HepG2 (cell line): ENCODE results near the gene ADGRL3. TPM values are rescaled to one million over a fixed set of nuclear protein-coding genes. Genes with fewer than 3 reads are reported as not detected.

Source experiments
- ATAC-seq: fragments of 200-7000 bp; cut with Tn5 transposase; 3 replicates; pipeline ENCODE4 v1.9.1; 2020; ENCODE audit warnings: mild to moderate bottlenecking, moderate library complexity
- BruUV-seq: library from RNA; stranded (reverse); fragments of 400-500 nt; replicated peaks from 2 replicates; lab custom pipeline; 2021; lab: Mats Ljungman, UMichigan
- CTCF ChIA-PET: fragments of 300-600 bp; formaldehyde crosslinking; extraction: SDS; loops from one replicate; lab custom pipeline; 2021; ENCODE audit warnings: low total read pairs, inconsistent platforms, low intra/inter-chr PET ratio; lab: Yijun Ruan, JAX
- POLR2A ChIA-PET: fragments of 350-600 bp; sonication (Branson Sonifier 250); formaldehyde crosslinking; loops from one replicate; lab custom pipeline; 2020; ENCODE audit warnings: antibody characterized with exemption, inconsistent platforms; lab: Yijun Ruan, JAX
- DNase-seq: peaks from one replicate; pipeline ENCODE4 v3.0.0-alpha.2; 2015; ENCODE audit warnings: low spot score
- FAIRE-seq: peaks from 3 replicates; lab custom pipeline; 2011; peaks lifted over from hg19 to GRCh38; lab: Jason Lieb, UNC
- H2AFZ ChIP-seq: one replicate; pipeline ENCODE4 v1.6.1; 2011; ENCODE audit warnings: low read length, inconsistent platforms
- H3K27ac ChIP-seq: fragments of 300-600 bp; 3 replicates; pipeline ENCODE4 v1.8.0; 2011; ENCODE audit warnings: mixed run types, mild to moderate bottlenecking, mixed read lengths, low read length, inconsistent platforms; ENCODE audit not compliant: insufficient read depth; ENCODE audit errors: extremely low read length
- H3K27me3 ChIP-seq, 2 experiments: fragments of 200-600 bp in 1 of 2; 2 replicates in 1 of 2; 3 replicates in 1 of 2; pipeline versions ENCODE4 v1.6.0 to v1.8.0; 2011; ENCODE audit warnings: low read length in 2 of 2, mild to moderate bottlenecking in 2 of 2, moderate library complexity in 2 of 2, inconsistent platforms in 1 of 2; ENCODE audit not compliant: insufficient read depth in 2 of 2, control insufficient read depth in 1 of 2
- H3K36me3 ChIP-seq, 2 experiments: fragments of 200-600 bp in 1 of 2; replicated peaks in 1 of 2; 2 replicates in 1 of 2; 3 replicates in 1 of 2; pipeline versions ENCODE4 v1.5.1 to v1.8.0; 2011; ENCODE audit warnings: low read length in 2 of 2, inconsistent platforms in 1 of 2; ENCODE audit not compliant: insufficient read depth in 2 of 2, control insufficient read depth in 1 of 2
- H3K4me1 ChIP-seq: 2 replicates; pipeline ENCODE4 v1.5.1; 2012; ENCODE audit warnings: low read length, inconsistent platforms; ENCODE audit not compliant: insufficient read depth
- H3K4me2 ChIP-seq: 2 replicates; pipeline ENCODE4 v1.6.0; 2011; ENCODE audit warnings: low read depth, low read length, inconsistent platforms
- H3K4me3 ChIP-seq, 3 experiments: fragments of 200-600 bp in 1 of 3; sonication (generic), shearing (Covaris generic) in 1 of 3; replicated peaks in 1 of 3; 2 replicates each; pipeline ENCODE4 v1.5.1; 2011 to 2016; ENCODE audit warnings: low read length in 3 of 3, inconsistent platforms in 2 of 3, low read depth in 2 of 3, mild to moderate bottlenecking in 2 of 3, control low read depth in 1 of 3, mixed read lengths in 1 of 3; ENCODE audit not compliant: insufficient read depth in 1 of 3
- H3K79me2 ChIP-seq: one replicate; pipeline ENCODE4 v1.6.1; 2011; ENCODE audit warnings: low read length, inconsistent platforms; ENCODE audit not compliant: insufficient read depth
- H3K9ac ChIP-seq: 2 replicates; pipeline ENCODE4 v1.6.0; 2011; ENCODE audit warnings: mild to moderate bottlenecking, low read depth, low read length, inconsistent platforms; ENCODE audit not compliant: insufficient read depth
- H3K9me3 ChIP-seq: 2 replicates; pipeline ENCODE4 v1.5.1; 2012; ENCODE audit warnings: mild to moderate bottlenecking, low read length
- H4K20me1 ChIP-seq: 2 replicates; pipeline ENCODE4 v1.6.0; 2011; ENCODE audit warnings: inconsistent platforms, mild to moderate bottlenecking, low read length, moderate library complexity; ENCODE audit not compliant: insufficient read depth
- FOXO1 ChIP-seq: sonication (generic); formaldehyde crosslinking; IDR thresholded peaks from 2 replicates; pipeline ENCODE4 v1.4.0; 2020; ENCODE audit warnings: missing genetic modification reagents
- FOXP4 ChIP-seq: sonication (generic); formaldehyde crosslinking; IDR thresholded peaks from 2 replicates; pipeline ENCODE4 v1.4.0; 2020; ENCODE audit warnings: missing genetic modification reagents
- LCORL ChIP-seq, 2 experiments: fragments of 450-650 bp in 1 of 2; sonication (generic) in 1 of 2; formaldehyde crosslinking in 1 of 2; IDR thresholded peaks; 2 replicates each; pipeline versions ENCODE4 v1.5.0 to v1.6.1; 2017 to 2020; ENCODE audit warnings: antibody characterized with exemption in 1 of 2, missing genetic modification reagents in 1 of 2
- REL ChIP-seq: sonication (generic); formaldehyde crosslinking; conservative IDR thresholded peaks from 2 replicates; pipeline ENCODE4 v1.8.0; 2022; ENCODE audit warnings: mild to moderate bottlenecking, missing genetic modification reagents, moderate library complexity
- THAP8 ChIP-seq: sonication (generic); formaldehyde crosslinking; IDR thresholded peaks from 2 replicates; pipeline ENCODE4 v1.5.1; 2020; ENCODE audit warnings: missing genetic modification reagents, mild to moderate bottlenecking, borderline replicate concordance
- ZBTB40 ChIP-seq, 2 experiments: fragments of 450-650 bp in 1 of 2; sonication (generic) in 1 of 2; formaldehyde crosslinking in 1 of 2; IDR thresholded peaks; 2 replicates each; pipeline versions ENCODE4 v1.6.1 to v1.8.0; 2016 to 2022; ENCODE audit warnings: antibody characterized with exemption in 1 of 2, mild to moderate bottlenecking in 1 of 2, missing genetic modification reagents in 1 of 2
- ZNF574 ChIP-seq: sonication (generic); formaldehyde crosslinking; IDR thresholded peaks from 2 replicates; pipeline ENCODE4 v1.4.0; 2020; ENCODE audit warnings: missing genetic modification reagents
- WGBS: methylation state at CpG from one replicate; pipeline ENCODE4 v1.1.6; 2017; ENCODE audit warnings: low lambda C conversion rate; 5-methylcytosine and 5-hydroxymethylcytosine counted together
- in situ Hi-C: cut with HindIII; loops from 2 replicates; pipeline ENCODE4 v1.10.0; 2017; ENCODE audit warnings: low pct_unique_long_range_greater_than_20kb; ENCODE audit not compliant: extremely low pct_ligation_motif_present
- intact Hi-C: fragments of 100-400 bp; cut with micrococcal nuclease; formaldehyde crosslinking; loops from one replicate; pipeline ENCODE4 v1.10.0; 2022; ENCODE audit not compliant: unreplicated experiment
- polyA plus RNA-seq, 8 experiments: library from polyadenylated mRNA; depleted of rRNA in 3 of 8; stranded (reverse) in 7 of 8; unstranded in 1 of 8; fragments of >200 nt; fragmentation: Illumina TruSeq in 4 of 8; extraction: Trizol in 4 of 8; gene quantifications; 2 replicates each; pipeline versions ENCODE4 v1.2.1 to v1.2.3, GENCODE V29; 2011 to 2016; ENCODE audit warnings: low read depth in 4 of 8, missing spikeins in 1 of 8, mixed read lengths in 1 of 8; ENCODE audit not compliant: insufficient read depth in 1 of 8
- total RNA-seq, 5 experiments: library from RNA; depleted of rRNA; stranded (reverse); fragments of >200 nt; fragmentation: Illumina TruSeq; extraction: Trizol; gene quantifications; 2 replicates each; pipeline ENCODE4 v1.2.3, GENCODE V29; 2016; ENCODE audit warnings: low read depth in 1 of 5

ADGRL3 gene
- total and polyA plus RNA-seq, 2 of the 13 experiments (the other 11 are each of a cell fraction or from before 2014, with no cell fraction given): 0.04 to 0.05 TPM

- FAIRE-seq: no peak
- POLR2A ChIA-PET: no interaction called here
- DNase-seq: no peak
- no peak for ATAC-seq
- Histone ChIP-seq H3K9me3 (no peaks in the 10 kb centered on the region), H4K20me1 (no peaks in the 10 kb centered on the region), H3K27me3 (no peaks in the 10 kb centered on the region), H3K9ac (no peak overlapping the region), H3K36me3 (no peaks in the 10 kb centered on the region), H3K79me2 (no peaks in the 10 kb centered on the region), H3K27ac (no peak overlapping the region), H2AFZ (no peak overlapping the region), H3K4me3 (no peak overlapping the region), H3K4me2 (no peak overlapping the region), H3K4me1 (no peaks in the 10 kb centered on the region)
- no TSS peak for BruUV-seq
- in situ Hi-C loops: no loop called here
- CTCF ChIA-PET: no interaction called here
- TF ChIP-seq FOXO1 (no peak), ZBTB40 (IDR thresholded peaks at IDR 0.05) (no peak), ZBTB40 (CRISPR knock-in tag; IDR thresholded peaks at IDR 0.05) (no peak), LCORL (IDR thresholded peaks at IDR 0.05) (no peak), LCORL (CRISPR knock-in tag; IDR thresholded peaks at IDR 0.05) (no peak), THAP8 (CRISPR knock-in tag) (no peak), REL (no peak), FOXP4 (CRISPR knock-in tag) (no peak), ZNF574 (CRISPR knock-in tag) (no peak)
- WGBS: 0% methylated on average over 2 of the region's 2 CpGs
- intact Hi-C loops: no loop called here
These were observed 175.2 kb downstream of the ADGRL3 start for GRCh38 chr4:61375301-61375700.
